ENCODE results near the gene GNAO1.

Gene GNAO1

DNA sequence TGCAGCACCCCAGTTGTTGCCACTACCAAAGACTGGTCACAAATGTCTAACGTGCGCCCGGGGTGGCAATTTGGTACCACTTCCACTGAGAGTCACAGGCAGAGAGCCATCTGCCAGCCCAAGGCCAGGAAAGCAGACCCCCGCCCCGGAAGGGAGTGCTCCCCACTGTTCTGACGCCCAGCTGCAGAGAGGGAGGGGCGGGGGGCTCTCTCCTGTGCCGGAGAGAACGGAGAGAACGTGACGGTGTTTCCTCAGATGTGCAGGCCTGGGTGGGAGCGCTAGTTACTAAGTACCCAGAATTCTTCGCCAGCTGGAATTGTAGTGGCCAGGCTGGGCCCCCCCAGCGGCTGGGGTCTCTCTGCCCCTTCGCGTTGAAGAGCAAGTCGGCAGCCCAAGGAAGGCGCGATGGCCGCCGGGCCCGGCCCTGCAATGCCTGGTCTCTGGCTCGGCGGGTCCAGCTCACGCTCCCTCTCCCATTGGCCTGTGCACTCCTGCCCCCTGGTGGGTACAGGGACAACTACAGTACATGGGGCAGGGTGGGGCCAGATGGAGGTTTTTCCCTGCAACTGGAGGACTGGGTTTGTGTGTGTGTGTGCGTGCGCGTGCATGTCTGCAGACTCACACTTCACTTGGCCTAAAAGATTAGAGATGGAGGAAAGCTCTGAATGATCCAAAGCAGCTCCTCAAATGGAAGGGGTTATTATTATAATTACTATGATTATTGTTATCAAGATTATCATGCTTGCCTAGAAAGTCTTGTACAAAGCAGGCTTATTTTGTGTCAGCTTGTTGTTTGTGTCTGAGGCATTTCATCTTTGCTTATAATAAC lies 126.9 kb downstream of the GNAO1 start:
- no peak overlapping the region for H3K27ac ChIP-seq
- no peak for TF ChIP-seq ZFX (IDR thresholded peaks at IDR 0.05; ENCODE audit: borderline replicate concordance)
- peak; percentile 94 for TF ChIP-seq CTCF (IDR thresholded peaks at IDR 0.05)

DNA sequence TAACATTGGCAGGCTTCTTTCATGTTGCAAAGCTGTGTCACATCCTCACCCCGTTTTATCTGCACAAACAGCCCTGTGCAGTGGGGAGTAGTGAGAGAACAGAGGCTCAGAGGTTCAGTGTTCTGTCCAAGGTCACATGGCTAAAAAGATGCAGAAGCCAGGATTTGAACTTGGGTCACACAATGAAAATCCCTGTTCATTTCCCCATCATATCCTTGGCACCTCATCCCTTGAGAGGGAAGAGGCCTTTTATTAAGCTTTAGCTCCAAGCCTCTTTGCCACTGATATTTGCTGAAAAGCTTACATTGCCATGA lies 127.5 kb downstream of the GNAO1 start:
- TF ChIP-seq ZFX (IDR thresholded peaks at IDR 0.05; ENCODE audit: borderline replicate concordance) (no peak), CTCF (IDR thresholded peaks at IDR 0.05) (no peak)
- H3K27ac ChIP-seq = no peak overlapping the region

GRCh38 chr16:56319376-56319775 lies 128.1 kb downstream of the GNAO1 start:
- TF ChIP-seq ZFX (IDR thresholded peaks at IDR 0.05; ENCODE audit: borderline replicate concordance) (no peak), CTCF (IDR thresholded peaks at IDR 0.05) (no peak)
- no peak overlapping the region for H3K27ac ChIP-seq

DNA sequence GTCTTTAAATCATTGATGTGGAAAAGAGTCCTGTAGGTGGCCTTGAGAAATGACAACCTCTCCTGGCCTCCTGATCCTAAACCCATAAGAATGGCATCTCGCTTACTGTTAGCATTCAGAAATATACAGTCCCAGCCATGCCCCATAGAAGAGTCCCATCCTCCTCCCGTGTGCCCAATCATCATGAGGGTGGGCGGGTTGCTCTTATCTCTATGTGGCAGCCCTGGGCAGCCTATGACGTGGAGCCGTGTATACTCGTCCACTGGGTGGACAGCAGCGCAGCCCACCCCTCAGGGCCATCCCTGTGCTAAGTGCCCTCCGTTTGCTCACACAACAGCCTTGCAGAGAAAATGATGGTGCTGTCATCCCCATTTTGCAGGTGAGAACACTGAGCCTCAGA lies 128.8 kb downstream of the GNAO1 start:
- no peak overlapping the region for H3K27ac ChIP-seq
- TF ChIP-seq ZFX (IDR thresholded peaks at IDR 0.05; ENCODE audit: borderline replicate concordance) (no peak), CTCF (IDR thresholded peaks at IDR 0.05) (no peak)

DNA sequence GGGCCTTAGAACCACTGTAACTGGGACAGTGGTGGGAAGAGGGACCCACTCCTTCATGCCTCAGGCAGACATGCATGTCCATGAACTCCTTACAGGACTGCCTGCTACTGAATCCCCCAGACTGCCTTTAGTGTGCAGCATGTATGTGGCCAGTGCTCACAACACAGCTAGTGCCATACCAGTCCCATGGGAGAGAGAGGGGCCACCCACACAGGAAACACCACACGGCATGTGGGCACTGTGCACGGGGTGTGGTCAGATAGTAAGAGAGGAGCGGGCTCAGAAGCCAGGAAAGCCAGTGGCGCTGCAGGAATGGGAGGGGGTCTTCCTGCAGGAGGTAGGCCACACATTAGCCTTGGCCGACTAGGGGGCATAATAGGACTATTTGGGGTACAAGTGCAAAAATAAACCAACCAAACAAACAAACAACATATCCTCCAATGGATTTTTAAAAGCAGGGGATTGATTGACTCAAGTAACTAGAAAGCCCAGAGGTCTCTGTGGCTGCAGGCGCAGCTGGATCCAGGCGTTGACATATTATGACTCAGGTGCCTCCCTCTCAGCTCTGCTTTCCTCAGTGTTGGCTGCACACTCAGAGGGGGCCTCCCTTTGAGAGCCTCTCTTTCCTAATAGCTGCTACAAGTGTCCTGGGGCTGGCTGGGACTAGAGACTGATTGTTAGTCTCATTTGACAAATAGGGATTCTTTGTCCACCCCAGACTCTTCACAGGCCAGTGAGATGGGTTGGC lies 129.7 kb downstream of the GNAO1 start:
- TF ChIP-seq ZFX (IDR thresholded peaks at IDR 0.05; ENCODE audit: borderline replicate concordance) (no peak), CTCF (IDR thresholded peaks at IDR 0.05) (no peak)
- no peak overlapping the region for H3K27ac ChIP-seq

- H3K27ac ChIP-seq = no peak overlapping the region
- TF ChIP-seq ZFX (IDR thresholded peaks at IDR 0.05; ENCODE audit: borderline replicate concordance) (no peak), CTCF (IDR thresholded peaks at IDR 0.05) (no peak)
These were observed 130.3 kb downstream of the GNAO1 start for GRCh38 chr16:56321571-56321970.

DNA sequence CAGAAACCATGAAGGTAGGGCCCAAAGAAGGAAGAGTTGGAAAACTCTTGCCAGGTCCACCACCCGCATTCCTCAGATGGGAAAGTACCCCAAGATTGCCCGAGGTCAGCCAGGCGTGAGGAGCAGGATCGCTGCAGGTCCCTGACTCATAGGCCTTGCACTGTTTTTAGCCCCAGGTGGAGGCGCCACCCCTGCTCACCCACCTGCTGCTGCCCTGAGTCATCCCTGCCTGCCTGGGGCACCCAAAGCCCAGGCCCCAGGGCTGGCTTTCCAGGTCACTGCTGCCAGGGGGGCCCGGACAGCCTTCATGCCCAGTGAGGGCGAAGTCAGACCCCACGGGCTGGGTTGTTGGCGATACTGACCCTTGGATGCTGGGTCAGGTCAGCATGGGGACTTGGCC lies 133.1 kb downstream of the GNAO1 start:
- no peak for TF ChIP-seq ZFX (IDR thresholded peaks at IDR 0.05; ENCODE audit: borderline replicate concordance)
- TF ChIP-seq CTCF (IDR thresholded peaks at IDR 0.05) = no peak
- H3K27ac ChIP-seq = no peak overlapping the region
